GM18868 (cell line): Measurements from ENCODE around the gene NDUFA13.

Source experiments
- ATAC-seq: cut with Tn5 transposase; IDR thresholded peaks from one replicate; pipeline ENCODE4 v1.9.1; 2021; ENCODE audit warnings: mild to moderate bottlenecking, moderate library complexity; ENCODE audit not compliant: unreplicated experiment

Gene NDUFA13

GRCh38 chr19:19566306-19566705 lies 50.3 kb downstream of the NDUFA13 start:
- ATAC-seq = no peak

DNA sequence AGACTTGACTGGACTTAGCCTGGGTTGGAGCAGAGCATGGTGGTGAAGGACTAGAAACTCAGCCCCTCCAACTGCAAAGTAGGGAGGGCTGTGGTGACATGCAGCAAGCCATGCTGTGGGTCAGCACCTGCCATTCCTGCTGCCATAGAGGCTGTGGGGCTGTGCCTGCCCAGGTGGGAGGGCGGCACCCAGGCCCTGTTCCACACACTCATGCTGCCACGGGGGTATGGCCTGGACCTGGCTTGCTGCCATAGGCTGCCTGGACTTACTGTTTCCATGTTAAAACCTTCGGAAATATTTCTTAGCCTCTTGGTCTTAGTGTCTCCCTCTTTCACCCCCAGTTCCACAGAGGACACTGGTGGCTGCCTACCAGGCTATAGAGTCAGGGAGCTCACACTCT lies 51.4 kb downstream of the NDUFA13 start:
- no peak for ATAC-seq

- ATAC-seq = no peak
Measured at GRCh38 chr19:19568802-19569756, 53.1 kb downstream of the NDUFA13 start.

GRCh38 chr19:19570571-19570970 lies 54.5 kb downstream of the NDUFA13 start:
- ATAC-seq = no peak

DNA sequence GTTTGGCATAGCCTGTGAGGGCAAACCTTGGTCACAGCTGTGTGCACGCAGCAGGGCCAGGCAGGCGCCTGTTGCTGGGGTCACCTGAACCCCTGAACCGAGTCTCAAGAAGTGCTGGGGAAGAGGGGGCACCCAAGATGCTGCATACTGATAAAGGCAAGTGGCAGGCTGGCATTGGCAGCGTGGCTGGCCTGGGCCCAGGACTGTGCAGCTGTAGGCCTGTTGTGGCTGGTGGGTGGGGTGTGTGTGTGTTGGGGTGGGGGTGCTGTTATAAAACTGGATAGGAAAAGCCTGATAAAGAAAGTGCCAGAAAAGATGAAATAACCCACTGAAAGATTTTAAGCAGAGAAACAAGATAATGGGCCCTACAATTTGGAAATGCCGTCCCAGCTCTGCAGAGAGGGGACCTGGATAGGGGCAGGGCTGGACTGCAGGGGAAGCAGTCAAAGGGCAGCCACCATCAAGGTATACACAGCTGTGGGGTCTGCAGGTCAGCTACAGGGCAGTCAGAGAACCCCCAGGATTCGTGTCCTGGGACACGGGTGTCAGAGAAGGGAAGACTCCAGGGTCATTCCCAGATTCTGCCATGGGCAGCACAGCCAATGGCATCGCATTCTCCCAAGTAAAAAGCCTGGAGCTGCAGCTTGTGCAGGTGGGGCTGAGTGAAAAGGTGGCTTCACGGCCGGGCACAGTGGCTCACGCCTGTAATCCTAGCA lies 55.2 kb downstream of the NDUFA13 start:
- no peak for ATAC-seq

- no peak for ATAC-seq
Measured at GRCh38 chr19:19575411-19575810, 59.4 kb downstream of the NDUFA13 start.
